ENCODE data around the gene EHMT1. TPM values are rescaled to one million over a fixed set of nuclear protein-coding genes. Genes with fewer than 3 reads are reported as not detected.

EHMT1 gene
- total and polyA plus RNA-seq, 8 donors, result 29.9 to 51.1 (median 32.6) TPM

DNA sequence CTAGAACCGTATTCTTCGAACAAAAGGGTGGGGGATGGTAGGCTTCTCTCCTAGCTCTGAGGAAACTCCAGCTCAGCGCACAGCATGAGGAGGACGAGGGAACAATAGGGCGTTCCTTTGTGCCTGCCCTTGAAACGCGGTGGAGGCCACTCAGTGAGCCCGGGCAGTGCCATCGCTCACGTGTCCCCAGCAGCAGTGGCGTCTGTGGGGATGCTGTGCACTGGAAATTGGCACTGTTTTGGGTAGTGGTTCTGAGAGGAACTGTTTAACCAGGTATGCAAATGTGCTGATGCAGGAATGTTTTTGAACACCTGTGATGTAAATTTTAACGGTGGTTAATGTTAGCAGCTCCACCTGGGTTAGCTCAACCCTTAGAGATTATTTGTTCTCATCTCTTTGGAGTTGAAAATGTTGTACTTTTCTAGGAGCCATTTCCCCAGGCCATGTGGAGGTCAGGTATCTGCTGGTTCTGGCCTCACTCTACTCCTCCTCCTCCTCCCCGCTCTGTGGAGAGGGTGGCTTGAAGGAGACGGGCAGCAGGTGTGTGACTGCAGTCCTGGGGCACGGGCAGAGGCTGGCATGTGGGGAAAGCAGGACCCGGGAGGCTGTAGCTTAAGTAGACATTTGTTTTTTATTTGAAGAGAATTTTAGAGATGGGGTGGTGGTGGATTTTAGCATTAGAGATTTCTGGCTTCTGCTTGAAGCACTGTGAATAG is 48.3 kb downstream of the EHMT1 start:
- no peak overlapping the region for H3K27ac ChIP-seq
- no peaks in the 10 kb centered on the region for H3K9me3 ChIP-seq
- H3K4me3 ChIP-seq, result no peak overlapping the region
- peaks cover 0 to 5% (median 4%) of the 10 kb centered on the region in 3 donors for H3K4me1 ChIP-seq
- FAIRE-seq (no peak), DNase-seq (no peak), ATAC-seq (peak in 1 of 4 donors; percentile 6)
- no peak for TF ChIP-seq CTCF (IDR thresholded peaks at IDR 0.05)
- H3K36me3 ChIP-seq, result no peaks in the 10 kb centered on the region
- H3K27me3 ChIP-seq, result no peaks in the 10 kb centered on the region
- WGBS, 2 donors, result 59 to 67% methylated on average over 16 of the region's 16 CpGs
- intact Hi-C loops (cut with DNase I), result no loop called here

- intact Hi-C loops (cut with DNase I), result no loop called here
- TF ChIP-seq CTCF (IDR thresholded peaks at IDR 0.05), result no peak
- ATAC-seq, result no peak
- Histone ChIP-seq H3K4me1 (peaks cover 0 to 5% (median 4%) of the 10 kb centered on the region in 3 donors), H3K36me3 (no peaks in the 10 kb centered on the region), H3K4me3 (no peak overlapping the region), H3K9me3 (no peaks in the 10 kb centered on the region), H3K27ac (no peak overlapping the region), H3K27me3 (no peaks in the 10 kb centered on the region)
- no peak for FAIRE-seq
- DNase-seq, result no peak
Measured at GRCh38 chr9:137668203-137668602, 49.4 kb downstream of the EHMT1 start.

- ATAC-seq, result no peak
- peak in 2 of 6 donors; percentile 47 to 68 for DNase-seq
- intact Hi-C loops (cut with DNase I), result no loop called here
- Histone ChIP-seq H3K27me3 (no peaks in the 10 kb centered on the region), H3K4me3 (no peak overlapping the region), H3K27ac (no peak overlapping the region), H3K9me3 (no peaks in the 10 kb centered on the region), H3K4me1 (peaks cover 0 to 5% (median 4%) of the 10 kb centered on the region in 3 donors), H3K36me3 (no peaks in the 10 kb centered on the region)
- FAIRE-seq, result no peak
- 86 to 88% methylated on average over 23 of the region's 23 CpGs for WGBS, 2 donors
- TF ChIP-seq CTCF (IDR thresholded peaks at IDR 0.05), result no peak
Measured at GRCh38 chr9:137669261-137669672, 50.5 kb downstream of the EHMT1 start.

DNA sequence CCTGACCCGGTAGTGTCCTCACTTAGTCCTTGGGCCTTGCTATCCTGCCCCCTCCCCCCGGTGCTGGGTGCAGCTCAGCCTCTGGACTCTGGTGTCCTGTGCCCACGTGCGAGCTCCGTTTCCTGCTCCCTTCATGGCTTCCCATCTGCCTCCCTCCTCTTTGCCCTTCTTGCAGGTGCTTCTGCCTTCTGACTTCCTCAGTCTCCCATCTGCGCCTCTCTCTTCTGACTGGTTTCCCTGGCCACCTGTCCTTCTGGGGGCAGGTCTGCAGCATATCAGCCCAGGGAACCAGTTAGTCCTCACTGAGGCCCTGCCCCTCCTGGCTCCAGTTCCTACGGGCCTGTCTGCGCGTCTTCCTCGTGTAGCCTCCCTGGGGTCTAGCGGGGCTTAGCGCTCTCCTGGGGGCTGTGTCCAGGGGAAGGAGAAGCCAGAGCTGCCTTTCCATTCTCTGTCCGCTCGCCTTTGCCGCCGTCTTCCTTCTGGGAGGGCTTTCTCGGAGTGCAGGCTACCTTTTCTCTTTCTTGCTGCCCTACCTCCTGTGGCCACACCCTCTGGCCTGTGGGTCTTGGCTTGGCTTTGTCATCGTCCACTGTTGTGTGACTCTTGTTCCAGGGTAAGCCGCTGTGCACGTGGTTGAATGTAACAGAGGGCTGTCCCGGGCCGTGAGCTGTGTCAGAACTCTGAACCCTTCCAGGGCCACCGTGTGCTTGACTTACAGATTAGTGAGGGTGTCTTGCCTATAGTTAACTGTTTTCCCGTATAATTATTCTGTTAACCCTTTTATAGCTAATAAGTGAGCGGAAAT is 51.8 kb downstream of the EHMT1 start:
- intact Hi-C loops (cut with DNase I), result no loop called here
- H3K9me3 ChIP-seq, result no peaks in the 10 kb centered on the region
- peak; percentile 67 to 76 (median 74) for DNase-seq
- H3K4me3 ChIP-seq, result peak overlapping the region in 1 of 4 donors; percentile 17
- no peak for FAIRE-seq
- H3K4me1 ChIP-seq, result peaks cover 0 to 5% (median 4%) of the 10 kb centered on the region in 3 donors
- peak; percentile 86 to 93 (median 89) for ATAC-seq
- no peak for TF ChIP-seq CTCF (IDR thresholded peaks at IDR 0.05)
- WGBS, 2 donors, result 28 to 31% methylated on average over 25 of the region's 25 CpGs
- no peaks in the 10 kb centered on the region for H3K36me3 ChIP-seq
- peak overlapping the region in 1 of 4 donors; percentile 3 for H3K27ac ChIP-seq
- no peaks in the 10 kb centered on the region for H3K27me3 ChIP-seq

DNA sequence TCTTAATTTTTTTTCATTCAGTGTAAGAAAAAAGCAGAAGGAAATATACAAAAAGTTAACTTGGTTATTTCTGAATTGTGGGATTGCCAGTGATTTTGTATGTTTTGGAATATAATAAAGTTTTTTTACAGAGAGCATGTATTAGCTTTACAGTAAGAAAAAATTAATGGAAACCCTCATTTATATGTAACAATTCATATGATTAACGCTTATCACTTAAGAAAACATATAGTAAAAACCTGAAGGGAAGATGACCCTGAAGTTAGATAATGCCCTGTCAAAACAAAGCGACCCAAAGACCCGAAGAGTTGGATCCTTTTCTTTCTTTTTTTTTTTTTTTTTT is 52.4 kb downstream of the EHMT1 start:
- no peak for TF ChIP-seq CTCF (IDR thresholded peaks at IDR 0.05)
- H3K36me3 ChIP-seq, result no peaks in the 10 kb centered on the region
- ATAC-seq, result no peak
- no peak overlapping the region for H3K4me3 ChIP-seq
- intact Hi-C loops (cut with DNase I), result no loop called here
- H3K9me3 ChIP-seq, result no peaks in the 10 kb centered on the region
- peak overlapping the region in 1 of 4 donors; percentile 3 for H3K27ac ChIP-seq
- no peaks in the 10 kb centered on the region for H3K27me3 ChIP-seq
- 48 to 68% methylated on average over 3 of the region's 3 CpGs for WGBS, 2 donors
- DNase-seq, result no peak
- FAIRE-seq, result no peak
- H3K4me1 ChIP-seq, result peaks cover 0 to 5% (median 4%) of the 10 kb centered on the region in 3 donors
